Measurements from ENCODE around the gene AGPAT1. TPM values are rescaled to one million over a fixed set of nuclear protein-coding genes. Genes with fewer than 3 reads are reported as not detected.
A peak's percentile ranks its signal among the peaks of the same experiment; 100 is the strongest.

Gene AGPAT1
- total RNA-seq, 2 experiments from 2014 or later, result 37.5 to 38.6 TPM

GRCh38 chr6:32137454-32137853 is 38.4 kb downstream of the AGPAT1 start:
- no peak for DNase-seq
- Mint-ChIP-seq H3K36me3 (no peaks in the 10 kb centered on the region), H3K27ac (no peak overlapping the region), H3K9me3 (ENCODE audit: low read depth) (no peaks in the 10 kb centered on the region), H3K4me1 (no peaks in the 10 kb centered on the region), H3K4me3 (no peak overlapping the region), H3K27me3 (peaks cover 13% of the 10 kb centered on the region)
- CTCF ChIA-PET, result interaction anchor here (1.1 to 2.0 kb wide), 2 partner anchors 19 to 58 kb away, joined by 4 read pairs; no protein-coding TSS in a partner anchor
- no peak for ATAC-seq

GRCh38 chr6:32133786-32134185 is 42.1 kb downstream of the AGPAT1 start:
- Mint-ChIP-seq H3K4me3 (no peak overlapping the region), H3K27me3 (peaks cover 10% of the 10 kb centered on the region), H3K4me1 (peaks cover 9% of the 10 kb centered on the region), H3K27ac (no peak overlapping the region), H3K9me3 (ENCODE audit: low read depth) (no peaks in the 10 kb centered on the region), H3K36me3 (no peaks in the 10 kb centered on the region)
- ATAC-seq, result no peak
- CTCF ChIA-PET, result no interaction called here
- DNase-seq, result no peak

GRCh38 chr6:32132110-32132509 is 43.8 kb downstream of the AGPAT1 start:
- peaks cover 6% of the 10 kb centered on the region for H3K27me3 Mint-ChIP-seq
- no peak overlapping the region for H3K4me3 Mint-ChIP-seq
- DNase-seq, result no peak
- peaks cover 2% of the 10 kb centered on the region for H3K36me3 Mint-ChIP-seq
- H3K4me1 Mint-ChIP-seq, result peaks cover 22% of the 10 kb centered on the region
- ATAC-seq, result no peak
- H3K9me3 Mint-ChIP-seq (ENCODE audit: low read depth), result no peaks in the 10 kb centered on the region
- H3K27ac Mint-ChIP-seq, result no peak overlapping the region
- CTCF ChIA-PET, result interaction anchor here (0.7 to 1.5 kb wide), 2 partner anchors 20 to 23 kb away, joined by 3 read pairs; no protein-coding TSS in a partner anchor

- Mint-ChIP-seq H3K27me3 (peaks cover 6% of the 10 kb centered on the region), H3K4me3 (peak overlapping the region; percentile 21)
Observed at GRCh38 chr6:32131439-32131948, 44.4 kb downstream of the AGPAT1 start.

GRCh38 chr6:32129297-32130088 is 46.4 kb downstream of the AGPAT1 start:
- peaks cover 13% of the 10 kb centered on the region for H3K36me3 Mint-ChIP-seq
- DNase-seq, result no peak
- CTCF ChIA-PET, result interaction anchor here (0.7 to 5.0 kb wide), 6 partner anchors 11 to 532 kb away, joined by 3 to 47 read pairs (median 7); partner anchors contain the start of gene GPSM3
- H3K9me3 Mint-ChIP-seq (ENCODE audit: low read depth), result no peaks in the 10 kb centered on the region
- peaks cover 4% of the 10 kb centered on the region for H3K27me3 Mint-ChIP-seq
- peak overlapping the region; percentile 80 for H3K4me3 Mint-ChIP-seq
- peak overlapping the region; percentile 98 for H3K27ac Mint-ChIP-seq
- no peak for ATAC-seq
- peaks cover 36% of the 10 kb centered on the region for H3K4me1 Mint-ChIP-seq

More at GRCh38 chr6:32131439-32131948, 44.4 kb downstream of the AGPAT1 start:
- Mint-ChIP-seq H3K9me3 (ENCODE audit: low read depth) (no peaks in the 10 kb centered on the region), H3K4me1 (peaks cover 27% of the 10 kb centered on the region), H3K27ac (no peak overlapping the region), H3K36me3 (peaks cover 6% of the 10 kb centered on the region)
- no peak for ATAC-seq
- DNase-seq, result no peak
- CTCF ChIA-PET, result interaction anchor here (0.7 to 5.0 kb wide), 5 partner anchors 9 to 64 kb away, joined by 3 to 47 read pairs (median 5); no protein-coding TSS in a partner anchor

GRCh38 chr6:32128751-32129296 is 47.1 kb downstream of the AGPAT1 start:
- H3K4me3 Mint-ChIP-seq, result peak overlapping the region; percentile 99
- CTCF ChIA-PET, result interaction anchor here (0.7 to 5.0 kb wide), 7 partner anchors 10 to 532 kb away, joined by 3 to 47 read pairs (median 7); partner anchors contain the start of gene GPSM3
- H3K9me3 Mint-ChIP-seq (ENCODE audit: low read depth), result no peaks in the 10 kb centered on the region
- H3K27me3 Mint-ChIP-seq, result peaks cover under 1% of the 10 kb centered on the region
- H3K27ac Mint-ChIP-seq, result peak overlapping the region; percentile 98
- H3K36me3 Mint-ChIP-seq, result peaks cover 17% of the 10 kb centered on the region
- H3K4me1 Mint-ChIP-seq, result peaks cover 40% of the 10 kb centered on the region
- ATAC-seq (no peak), DNase-seq (no peak)

GRCh38 chr6:32127717-32128592 is 47.9 kb downstream of the AGPAT1 start, which contains the start of gene ATF6B:
TSS of gene ATF6B (minus strand) at chr6:32128246. CDS start at chr6:32128207, 39 bp downstream.
- peak within 1 kb of the TSS; percentile 99 for H3K4me3 Mint-ChIP-seq
- H3K36me3 Mint-ChIP-seq, result peaks cover 21% of the 10 kb centered on the region
- H3K27ac Mint-ChIP-seq, result peak within 1 kb of the TSS; percentile 98
- DNase-seq, result peak; percentile 99
- peaks cover 40% of the 10 kb centered on the region for H3K4me1 Mint-ChIP-seq
- peak; percentile 94 for ATAC-seq
- H3K27me3 Mint-ChIP-seq, result no peaks in the 10 kb centered on the region
- no peaks in the 10 kb centered on the region for H3K9me3 Mint-ChIP-seq (ENCODE audit: low read depth)
- CTCF ChIA-PET, result interaction anchor here (0.6 to 5.0 kb wide), 8 partner anchors 9 to 229 kb away, joined by 3 to 47 read pairs (median 5); partner anchors contain the start of gene GPSM3

GRCh38 chr6:32127409-32127716 is 48.5 kb downstream of the AGPAT1 start:
- CTCF ChIA-PET, result interaction anchor here (1.2 to 5.0 kb wide), 5 partner anchors 9 to 175 kb away, joined by 3 to 47 read pairs (median 7); partner anchors contain the start of gene GPSM3
- Mint-ChIP-seq H3K4me1 (peaks cover 40% of the 10 kb centered on the region), H3K27me3 (no peaks in the 10 kb centered on the region), H3K4me3 (peak overlapping the region; percentile 99), H3K9me3 (ENCODE audit: low read depth) (no peaks in the 10 kb centered on the region), H3K27ac (peak overlapping the region; percentile 98), H3K36me3 (peaks cover 22% of the 10 kb centered on the region)
- DNase-seq, result no peak
- no peak for ATAC-seq

GRCh38 chr6:32126880-32127279 is 49.0 kb downstream of the AGPAT1 start:
- ATAC-seq (no peak), DNase-seq (no peak)
- Mint-ChIP-seq H3K4me1 (peaks cover 40% of the 10 kb centered on the region), H3K27me3 (no peaks in the 10 kb centered on the region), H3K4me3 (peak overlapping the region; percentile 99), H3K27ac (peak overlapping the region; percentile 98), H3K9me3 (ENCODE audit: low read depth) (no peaks in the 10 kb centered on the region), H3K36me3 (peaks cover 26% of the 10 kb centered on the region)
- CTCF ChIA-PET, result interaction anchor here (1.2 to 5.0 kb wide), 4 partner anchors 8 to 69 kb away, joined by 4 to 47 read pairs (median 10); partner anchors contain the start of gene GPSM3

GRCh38 chr6:32123681-32124080 is 52.2 kb downstream of the AGPAT1 start:
- CTCF ChIA-PET, result no interaction called here
- DNase-seq, result no peak
- H3K4me3 Mint-ChIP-seq, result no peak overlapping the region
- peaks cover 33% of the 10 kb centered on the region for H3K4me1 Mint-ChIP-seq
- no peaks in the 10 kb centered on the region for H3K9me3 Mint-ChIP-seq (ENCODE audit: low read depth)
- H3K27me3 Mint-ChIP-seq, result no peaks in the 10 kb centered on the region
- H3K27ac Mint-ChIP-seq, result no peak overlapping the region
- ATAC-seq, result no peak
- peaks cover 45% of the 10 kb centered on the region for H3K36me3 Mint-ChIP-seq

- peaks cover 9% of the 10 kb centered on the region for H3K4me1 Mint-ChIP-seq
- H3K36me3 Mint-ChIP-seq, result peaks cover 50% of the 10 kb centered on the region
- DNase-seq (no peak), ATAC-seq (no peak)
- no peak overlapping the region for H3K27ac Mint-ChIP-seq
- CTCF ChIA-PET, result interaction anchor here (3.9 kb wide), 1 partner anchor 8 kb away, joined by 47 read pairs; the partner anchor contains the start of genes ATF6B and FKBPL
- H3K4me3 Mint-ChIP-seq, result no peak overlapping the region
- no peaks in the 10 kb centered on the region for H3K27me3 Mint-ChIP-seq
- H3K9me3 Mint-ChIP-seq (ENCODE audit: low read depth), result no peaks in the 10 kb centered on the region
Observed at GRCh38 chr6:32120573-32121059, 55.3 kb downstream of the AGPAT1 start.

GRCh38 chr6:32118782-32119628 is 56.9 kb downstream of the AGPAT1 start:
- peak overlapping the region; percentile 30 for H3K27ac Mint-ChIP-seq
- CTCF ChIA-PET, result interaction anchor here (0.6 to 3.9 kb wide), 21 partner anchors 9 to 196 kb away, joined by 3 to 47 read pairs (median 3); partner anchors contain the start of genes ATF6B, FKBPL, GPSM3 and TNXB
- DNase-seq (peak; percentile 80), ATAC-seq (peak; percentile 91)
- no peaks in the 10 kb centered on the region for H3K27me3 Mint-ChIP-seq
- H3K4me3 Mint-ChIP-seq, result no peak overlapping the region
- H3K4me1 Mint-ChIP-seq, result peaks cover 3% of the 10 kb centered on the region
- H3K9me3 Mint-ChIP-seq (ENCODE audit: low read depth), result no peaks in the 10 kb centered on the region
- H3K36me3 Mint-ChIP-seq, result peaks cover 43% of the 10 kb centered on the region
